Keratinocyte (primary cell): ENCODE data around the gene MPV17L. TPM values are rescaled to one million over a fixed set of nuclear protein-coding genes. Genes with fewer than 3 reads are reported as not detected.

Experiments used
- DNase-seq: peaks from one replicate; pipeline ENCODE4 v3.0.0-alpha.2; 2011; ENCODE audit warnings: low read depth, missing footprints, low spot score
- FAIRE-seq: peaks from 2 replicates; lab custom pipeline; 2011; peaks lifted over from hg19 to GRCh38; lab: Jason Lieb, UNC
- H2AFZ ChIP-seq: 2 replicates; pipeline ENCODE4 v1.6.0; 2012; ENCODE audit warnings: low read length, control low read depth, inconsistent platforms; ENCODE audit not compliant: control insufficient read depth
- H3K27ac ChIP-seq: 2 replicates; pipeline ENCODE4 v1.5.1; 2011; ENCODE audit warnings: low read length; ENCODE audit not compliant: control insufficient read depth, insufficient read depth
- H3K27me3 ChIP-seq: 3 replicates; pipeline ENCODE4 v1.6.0; 2011; ENCODE audit warnings: low read length; ENCODE audit not compliant: control insufficient read depth, insufficient read depth; ENCODE audit errors: extremely low read depth
- H3K36me3 ChIP-seq, 2 experiments: 2 replicates in 1 of 2; 3 replicates in 1 of 2; pipeline ENCODE4 v1.5.1; 2011; ENCODE audit warnings: low read length in 2 of 2, mild to moderate bottlenecking in 1 of 2; ENCODE audit not compliant: control insufficient read depth in 2 of 2, insufficient read depth in 2 of 2; ENCODE audit errors: extremely low read depth in 1 of 2
- H3K4me1 ChIP-seq: 3 replicates; pipeline ENCODE4 v1.5.1; 2011; ENCODE audit warnings: low read length; ENCODE audit not compliant: control insufficient read depth, insufficient read depth; ENCODE audit errors: extremely low read depth
- H3K4me2 ChIP-seq: 3 replicates; pipeline ENCODE4 v1.6.0; 2011; ENCODE audit warnings: low read depth, low read length; ENCODE audit not compliant: control insufficient read depth, insufficient read depth; ENCODE audit errors: extremely low read depth
- H3K4me3 ChIP-seq, 3 experiments: fragments of 200-600 bp in 1 of 3; sonication (generic) in 1 of 3; 2 replicates in 2 of 3; 3 replicates in 1 of 3; pipeline ENCODE4 v1.5.1; 2011 to 2016; ENCODE audit warnings: low read length in 3 of 3, mild to moderate bottlenecking in 3 of 3, control low read depth in 2 of 3, inconsistent platforms in 1 of 3, low read depth in 1 of 3, mixed read lengths in 1 of 3, mixed run types in 1 of 3, moderate library complexity in 1 of 3; ENCODE audit not compliant: control insufficient read depth in 2 of 3, insufficient read depth in 2 of 3; ENCODE audit errors: extremely low read depth in 1 of 3
- H3K79me2 ChIP-seq: 2 replicates; pipeline ENCODE4 v1.6.0; 2012; ENCODE audit warnings: low read length; ENCODE audit not compliant: control insufficient read depth, insufficient read depth
- H3K9ac ChIP-seq: 3 replicates; pipeline ENCODE4 v1.6.0; 2011; ENCODE audit warnings: low read length; ENCODE audit not compliant: control insufficient read depth, insufficient read depth; ENCODE audit errors: extremely low read depth
- H3K9me1 ChIP-seq: 3 replicates; pipeline ENCODE4 v1.6.0; 2011; ENCODE audit warnings: low read length; ENCODE audit not compliant: control insufficient read depth, insufficient read depth; ENCODE audit errors: extremely low read depth
- H3K9me3 ChIP-seq: 2 replicates; pipeline ENCODE4 v1.5.1; 2012; ENCODE audit warnings: low read depth, low read length; ENCODE audit not compliant: control insufficient read depth
- H4K20me1 ChIP-seq: 3 replicates; pipeline ENCODE4 v1.6.0; 2011; ENCODE audit warnings: low read length; ENCODE audit not compliant: control insufficient read depth, insufficient read depth; ENCODE audit errors: extremely low read depth
- EZH2 ChIP-seq: IDR thresholded peaks from one replicate; pipeline ENCODE4 v1.6.1; 2012; ENCODE audit warnings: inconsistent platforms, mild to moderate bottlenecking, low read length, moderate library complexity
- dilution Hi-C: fragments of 300-500 bp; cut with MboI; formaldehyde crosslinking; loops from one replicate; pipeline ENCODE4 v1.7.0; 2020; ENCODE audit warnings: low sequenced_read_pairs; ENCODE audit not compliant: extremely low pct_ligation_motif_present
- polyA plus RNA-seq, 5 experiments: library from polyadenylated mRNA; depleted of rRNA in 3 of 5; stranded (reverse) in 3 of 5; stranded (forward) in 1 of 5; unstranded in 1 of 5; fragments of >200 nt; gene quantifications; 1 replicate in 1 of 5; 2 replicates in 3 of 5; 3 replicates in 1 of 5; pipeline versions ENCODE4 v1.2.1 to v1.2.3, GENCODE V29; 2011 to 2012; ENCODE audit warnings: missing spikeins in 2 of 5, low read depth in 1 of 5, low replicate concordance in 1 of 5
- TF ChIP-seq, protein P1 (sequence below), 3 experiments: IDR thresholded peaks in 1 of 3; conservative IDR thresholded peaks in 1 of 3; optimal IDR thresholded peaks in 1 of 3; 2 replicates in 2 of 3; 3 replicates in 1 of 3; pipeline versions ENCODE3 to v1.5.1; 2011; ENCODE audit warnings: low read length in 3 of 3, mild to moderate bottlenecking in 3 of 3, moderate library complexity in 2 of 3, control low read depth in 1 of 3, inconsistent platforms in 1 of 3; ENCODE audit not compliant: insufficient read depth in 2 of 3; ENCODE audit errors: extremely low read depth in 1 of 3

Gene MPV17L
- polyA plus RNA-seq, 1 donor (not counting 4 experiments of a cell fraction or from before 2014, with no cell fraction given): 0.39 TPM

DNA sequence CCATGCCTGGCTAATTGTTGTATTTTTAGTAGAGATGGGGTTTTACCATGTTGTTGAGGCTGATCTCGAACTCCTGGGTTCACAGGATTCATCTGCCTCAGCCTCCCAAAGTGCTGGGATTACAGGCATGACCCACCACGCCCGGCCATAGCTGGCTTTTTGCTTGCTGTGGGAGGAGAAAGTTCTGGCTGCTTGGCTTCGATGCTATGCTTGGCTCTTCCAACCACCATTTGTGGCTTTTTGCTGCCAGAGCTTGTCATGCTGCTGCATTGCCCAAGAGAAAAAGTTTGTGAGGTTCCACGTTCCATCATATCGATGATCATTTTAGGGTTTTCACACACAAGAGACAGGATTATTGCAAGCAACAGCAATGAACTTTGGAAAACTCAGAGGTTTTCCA lies 55.1 kb downstream of the MPV17L start:
- no peaks in the 10 kb centered on the region for H3K4me1 ChIP-seq
- no peak overlapping the region for H3K9ac ChIP-seq
- no peaks in the 10 kb centered on the region for H3K9me3 ChIP-seq
- H4K20me1 ChIP-seq: no peaks in the 10 kb centered on the region
- dilution Hi-C loops: no loop called here
- no peak overlapping the region for H3K4me3 ChIP-seq
- no peaks in the 10 kb centered on the region for H3K27me3 ChIP-seq
- TF ChIP-seq EZH2: no peak
- TF ChIP-seq, protein P1, sequence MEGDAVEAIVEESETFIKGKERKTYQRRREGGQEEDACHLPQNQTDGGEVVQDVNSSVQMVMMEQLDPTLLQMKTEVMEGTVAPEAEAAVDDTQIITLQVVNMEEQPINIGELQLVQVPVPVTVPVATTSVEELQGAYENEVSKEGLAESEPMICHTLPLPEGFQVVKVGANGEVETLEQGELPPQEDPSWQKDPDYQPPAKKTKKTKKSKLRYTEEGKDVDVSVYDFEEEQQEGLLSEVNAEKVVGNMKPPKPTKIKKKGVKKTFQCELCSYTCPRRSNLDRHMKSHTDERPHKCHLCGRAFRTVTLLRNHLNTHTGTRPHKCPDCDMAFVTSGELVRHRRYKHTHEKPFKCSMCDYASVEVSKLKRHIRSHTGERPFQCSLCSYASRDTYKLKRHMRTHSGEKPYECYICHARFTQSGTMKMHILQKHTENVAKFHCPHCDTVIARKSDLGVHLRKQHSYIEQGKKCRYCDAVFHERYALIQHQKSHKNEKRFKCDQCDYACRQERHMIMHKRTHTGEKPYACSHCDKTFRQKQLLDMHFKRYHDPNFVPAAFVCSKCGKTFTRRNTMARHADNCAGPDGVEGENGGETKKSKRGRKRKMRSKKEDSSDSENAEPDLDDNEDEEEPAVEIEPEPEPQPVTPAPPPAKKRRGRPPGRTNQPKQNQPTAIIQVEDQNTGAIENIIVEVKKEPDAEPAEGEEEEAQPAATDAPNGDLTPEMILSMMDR (optimal IDR thresholded peaks at IDR 0.05 in 1 of 3, IDR thresholded peaks at IDR 0.05 in 1 of 3, conservative IDR thresholded peaks at IDR 0.05 in 1 of 3; ENCODE audit: extremely low read depth in 1 of 3, insufficient read depth in 2 of 3, low read length in 3 of 3): no peak
- no peaks in the 10 kb centered on the region for H3K36me3 ChIP-seq
- no peaks in the 10 kb centered on the region for H3K9me1 ChIP-seq
- H2AFZ ChIP-seq: no peak overlapping the region
- FAIRE-seq (no peak), DNase-seq (no peak)
- no peaks in the 10 kb centered on the region for H3K79me2 ChIP-seq
- H3K27ac ChIP-seq: no peak overlapping the region
- no peak overlapping the region for H3K4me2 ChIP-seq

DNA sequence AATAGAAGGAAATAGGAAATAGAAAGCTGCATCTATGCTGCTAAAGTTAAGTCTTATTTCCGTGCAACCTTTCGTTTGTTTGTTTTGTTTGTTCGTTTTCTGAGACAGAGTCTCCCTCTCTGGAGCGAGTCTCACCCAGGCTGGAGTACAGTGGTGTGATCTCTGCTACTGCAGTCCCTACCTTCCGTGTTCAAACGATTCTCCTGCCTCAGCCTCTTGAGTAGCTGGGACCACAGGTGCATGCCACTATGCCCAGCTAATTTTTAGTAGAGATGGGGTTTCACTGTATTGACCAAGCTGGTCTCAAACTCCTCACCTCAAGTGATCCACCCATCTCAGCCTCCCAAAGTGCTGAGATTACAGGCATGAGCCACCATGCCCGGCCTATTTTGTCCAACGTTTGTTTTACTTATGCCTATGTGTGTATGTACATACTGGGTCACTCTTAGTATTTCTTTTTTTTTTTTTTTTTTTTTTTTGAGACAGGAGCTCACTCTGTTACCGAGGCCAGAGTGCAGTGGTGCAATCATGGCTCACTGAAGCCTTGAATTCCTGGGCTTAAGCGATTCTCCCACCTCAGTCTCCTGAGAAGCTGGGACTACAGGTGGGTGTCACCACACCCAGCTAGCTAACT lies 55.7 kb downstream of the MPV17L start:
- FAIRE-seq (no peak), DNase-seq (no peak)
- Histone ChIP-seq H3K9ac (no peak overlapping the region), H3K79me2 (no peaks in the 10 kb centered on the region), H2AFZ (no peak overlapping the region), H3K9me1 (no peaks in the 10 kb centered on the region), H3K4me3 (no peak overlapping the region), H3K9me3 (no peaks in the 10 kb centered on the region), H3K27me3 (no peaks in the 10 kb centered on the region), H3K4me1 (no peaks in the 10 kb centered on the region), H3K36me3 (no peaks in the 10 kb centered on the region), H3K27ac (no peak overlapping the region), H3K4me2 (no peak overlapping the region), H4K20me1 (no peaks in the 10 kb centered on the region)
- TF ChIP-seq, protein P1 (optimal IDR thresholded peaks at IDR 0.05 in 1 of 3, IDR thresholded peaks at IDR 0.05 in 1 of 3, conservative IDR thresholded peaks at IDR 0.05 in 1 of 3; ENCODE audit: extremely low read depth in 1 of 3, insufficient read depth in 2 of 3, low read length in 3 of 3): no peak
- no peak for TF ChIP-seq EZH2
- dilution Hi-C loops: no loop called here
